Suprapubic skin (tissue), 4 donors: Measurements from ENCODE around the gene GLRX2. TPM values are rescaled to one million over a fixed set of nuclear protein-coding genes. Genes with fewer than 3 reads are reported as not detected.
"Not testable (repeated sequence)": the region's sequence is repeated elsewhere in the genome, so short reads cannot be mapped to it uniquely, and the experiment has no call there.

ENCODE experiments used
- DNase-seq, 2 donors: peaks; one replicate each; pipeline ENCODE4 v3.0.0-alpha.2; 2019; ENCODE audit warnings: low spot score in 2 of 2
- H3K27ac ChIP-seq: fragments of 200-600 bp; sonication (generic); one replicate; pipeline ENCODE4 v1.5.1; 2019
- H3K27me3 ChIP-seq: fragments of 200-600 bp; sonication (generic); one replicate; pipeline ENCODE4 v1.5.1; 2019
- H3K36me3 ChIP-seq: fragments of 200-600 bp; sonication (generic); one replicate; pipeline ENCODE4 v1.5.1; 2019
- H3K4me1 ChIP-seq: fragments of 200-600 bp; sonication (generic); one replicate; pipeline ENCODE4 v1.5.1; 2019
- H3K4me3 ChIP-seq: fragments of 200-600 bp; sonication (generic); one replicate; pipeline ENCODE4 v1.5.1; 2019; ENCODE audit warnings: mild to moderate bottlenecking
- H3K9me3 ChIP-seq: fragments of 200-600 bp; sonication (generic); one replicate; pipeline ENCODE4 v1.5.1; 2019
- EP300 ChIP-seq: sonication (generic); formaldehyde crosslinking; IDR thresholded peaks from one replicate; pipeline ENCODE4 v1.6.1; 2017; ENCODE audit warnings: antibody characterized with exemption
- POLR2A ChIP-seq, 2 donors: fragments of 450-650 bp; IDR thresholded peaks; one replicate each; pipeline ENCODE4 v1.6.1; 2017; ENCODE audit warnings: antibody characterized with exemption in 2 of 2, mild to moderate bottlenecking in 2 of 2, moderate library complexity in 2 of 2
- POLR2AphosphoS5 ChIP-seq, 3 donors: sonication (generic); formaldehyde crosslinking; IDR thresholded peaks; one replicate each; pipeline ENCODE4 v1.6.1; 2017; ENCODE audit warnings: antibody characterized with exemption in 3 of 3
- WGBS: methylation state at CpG from one replicate; pipeline ENCODE4 v1.1.5; 2018; 5-methylcytosine and 5-hydroxymethylcytosine counted together
- total RNA-seq, 4 donors: library from RNA; depleted of rRNA; stranded (reverse); fragments of >200 nt; gene quantifications; one replicate each; pipeline ENCODE4 v1.1.0, GENCODE V29; 2016
- TF ChIP-seq, protein P1 (sequence below), 2 donors: fragments of 200-600 bp in 1 of 2; fragments of 450-650 bp in 1 of 2; sonication (generic) in 1 of 2; IDR thresholded peaks; one replicate each; pipeline ENCODE4 v1.5.1; 2016 to 2019; ENCODE audit warnings: antibody characterized with exemption in 2 of 2, mild to moderate bottlenecking in 1 of 2, moderate library complexity in 1 of 2

GLRX2 gene
- total RNA-seq, 4 donors from 2014 or later = 4.7 to 11.1 (median 5.6) TPM

DNA sequence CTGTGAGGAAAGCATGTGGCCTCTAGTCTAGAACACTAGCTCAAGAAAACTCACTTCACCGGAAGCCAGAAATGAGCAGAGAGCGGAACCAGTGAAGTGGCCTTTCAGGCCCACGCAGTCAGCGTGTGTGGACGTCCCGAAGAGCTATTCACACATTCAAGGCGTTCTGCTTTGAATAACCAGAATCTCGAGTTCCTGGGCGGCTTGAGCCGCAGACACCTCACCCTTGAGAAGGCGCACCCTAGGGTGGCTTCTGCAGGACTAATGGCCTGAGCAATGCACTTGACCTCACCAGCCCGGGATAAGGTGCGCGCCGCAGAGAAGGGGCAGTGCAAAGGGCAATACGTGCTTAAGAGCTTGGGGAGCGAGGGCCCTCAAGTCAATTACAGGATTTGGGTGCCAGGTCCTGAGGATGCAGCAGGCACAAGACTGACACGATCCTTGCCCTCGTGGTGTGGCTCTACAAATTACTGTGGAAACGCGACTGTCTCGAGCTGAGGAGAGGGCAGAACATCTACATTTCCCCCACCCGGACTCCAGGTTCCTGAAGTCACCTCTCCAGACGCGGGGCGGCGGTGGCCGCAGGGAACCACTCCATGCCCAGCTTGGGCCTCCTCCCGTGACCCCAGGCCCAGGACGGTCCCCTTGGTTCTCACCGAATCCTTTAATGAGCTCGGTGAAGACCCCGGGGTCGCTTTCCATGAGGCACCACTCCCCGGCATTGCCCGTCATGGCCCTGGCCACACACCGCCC lies 46.5 kb downstream of the GLRX2 start:
- peak; percentile 64 to 81 for DNase-seq
- no peak for TF ChIP-seq EP300
- TF ChIP-seq, protein P1, sequence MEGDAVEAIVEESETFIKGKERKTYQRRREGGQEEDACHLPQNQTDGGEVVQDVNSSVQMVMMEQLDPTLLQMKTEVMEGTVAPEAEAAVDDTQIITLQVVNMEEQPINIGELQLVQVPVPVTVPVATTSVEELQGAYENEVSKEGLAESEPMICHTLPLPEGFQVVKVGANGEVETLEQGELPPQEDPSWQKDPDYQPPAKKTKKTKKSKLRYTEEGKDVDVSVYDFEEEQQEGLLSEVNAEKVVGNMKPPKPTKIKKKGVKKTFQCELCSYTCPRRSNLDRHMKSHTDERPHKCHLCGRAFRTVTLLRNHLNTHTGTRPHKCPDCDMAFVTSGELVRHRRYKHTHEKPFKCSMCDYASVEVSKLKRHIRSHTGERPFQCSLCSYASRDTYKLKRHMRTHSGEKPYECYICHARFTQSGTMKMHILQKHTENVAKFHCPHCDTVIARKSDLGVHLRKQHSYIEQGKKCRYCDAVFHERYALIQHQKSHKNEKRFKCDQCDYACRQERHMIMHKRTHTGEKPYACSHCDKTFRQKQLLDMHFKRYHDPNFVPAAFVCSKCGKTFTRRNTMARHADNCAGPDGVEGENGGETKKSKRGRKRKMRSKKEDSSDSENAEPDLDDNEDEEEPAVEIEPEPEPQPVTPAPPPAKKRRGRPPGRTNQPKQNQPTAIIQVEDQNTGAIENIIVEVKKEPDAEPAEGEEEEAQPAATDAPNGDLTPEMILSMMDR (IDR thresholded peaks at IDR 0.05) = no peak
- TF ChIP-seq POLR2AphosphoS5 (IDR thresholded peaks at IDR 0.05) = no peak
- TF ChIP-seq POLR2A (IDR thresholded peaks at IDR 0.05) = no peak
- H3K4me1 ChIP-seq = peaks cover 33% of the 10 kb centered on the region
- H3K36me3 ChIP-seq = no peaks in the 10 kb centered on the region
- peak overlapping the region; percentile 100 for H3K27ac ChIP-seq
- peak overlapping the region; percentile 95 for H3K4me3 ChIP-seq
- 0% methylated on average over 17 of the region's 37 CpGs for WGBS
- no peaks in the 10 kb centered on the region for H3K9me3 ChIP-seq
- no peaks in the 10 kb centered on the region for H3K27me3 ChIP-seq

DNA sequence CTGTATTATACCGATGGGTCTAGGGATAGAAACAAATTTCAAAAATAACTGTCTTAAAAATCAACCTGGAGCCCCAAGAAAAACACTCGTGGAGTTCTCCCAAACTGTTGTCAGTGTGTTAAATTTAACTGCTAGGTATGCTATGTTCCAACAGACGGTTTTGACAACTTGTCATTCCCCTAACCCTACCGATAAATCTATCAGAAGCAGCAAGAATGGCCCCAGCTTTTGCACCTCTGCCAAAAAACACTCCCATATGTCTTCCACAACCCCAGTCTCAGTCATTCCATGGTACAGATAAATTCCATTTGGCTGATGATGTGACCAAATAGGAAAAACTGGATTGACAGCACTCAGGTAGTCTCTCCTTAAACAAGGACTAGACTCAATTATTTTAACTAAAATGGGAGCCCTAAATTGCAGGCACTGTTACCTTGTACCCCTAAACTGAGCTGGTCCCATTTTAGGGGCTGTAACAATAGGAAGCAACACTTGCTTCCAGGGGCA lies 51.0 kb downstream of the GLRX2 start:
- 76% methylated on average over 4 of the region's 4 CpGs for WGBS
- no peak for DNase-seq
- H3K4me1 ChIP-seq = peaks cover 16% of the 10 kb centered on the region
- H3K27ac ChIP-seq = no peak overlapping the region
- H3K9me3 ChIP-seq = no peaks in the 10 kb centered on the region
- no peak overlapping the region for H3K4me3 ChIP-seq
- no peaks in the 10 kb centered on the region for H3K27me3 ChIP-seq
- TF ChIP-seq EP300 = no peak
- TF ChIP-seq POLR2AphosphoS5 (IDR thresholded peaks at IDR 0.05) = no peak
- no peak for TF ChIP-seq POLR2A (IDR thresholded peaks at IDR 0.05)
- TF ChIP-seq, protein P1 (IDR thresholded peaks at IDR 0.05) = no peak
- peaks cover 14% of the 10 kb centered on the region for H3K36me3 ChIP-seq

DNA sequence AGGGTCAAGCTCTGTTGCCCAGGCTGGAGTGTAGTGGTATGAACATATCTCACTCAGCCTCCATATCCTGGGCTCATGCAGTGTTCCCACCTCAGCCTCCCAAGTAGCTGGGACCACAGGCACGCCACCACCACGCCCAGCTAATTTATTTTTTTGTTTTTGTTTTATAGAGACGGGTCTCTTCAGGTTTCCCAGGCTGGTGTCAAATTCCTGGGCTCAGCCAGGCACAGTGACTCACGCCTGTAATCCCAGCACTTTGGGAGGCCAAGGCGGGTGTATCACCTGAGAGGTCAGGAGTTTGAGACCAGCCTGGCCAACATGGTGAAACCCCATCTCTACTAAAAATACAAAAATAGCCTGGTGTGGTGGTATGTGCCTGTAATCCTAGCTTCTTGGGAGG lies 56.3 kb downstream of the GLRX2 start:
- peaks cover 45% of the 10 kb centered on the region for H3K36me3 ChIP-seq
- H3K9me3 ChIP-seq, H3K4me1 ChIP-seq, H3K4me3 ChIP-seq, DNase-seq, H3K27me3 ChIP-seq, H3K27ac ChIP-seq: not testable (repeated sequence)
- 89% methylated on average over 5 of the region's 5 CpGs for WGBS

Other genes starting within 250 kb of the GLRX2 start
- gene UCHL5, start 46.1 kb downstream of the GLRX2 start, total RNA-seq = 10 to 100 TPM; 23.7 to 63.2 (median 35.4) TPM
- 10 to 100 TPM; 43.4 to 63.9 (median 62.6) TPM for gene RO60, start 45.8 kb downstream of the GLRX2 start, total RNA-seq
- gene CDC73, start 16.6 kb upstream of the GLRX2 start, total RNA-seq = 10 to 100 TPM; 17.0 to 30.0 (median 26.6) TPM
- gene B3GALT2, start 81.2 kb upstream of the GLRX2 start, total RNA-seq = under 1 TPM in 1 of 4 donors, not detected in 3; 0.34 TPM